Mesenchymal stem cell (in vitro differentiated cells and primary cell): Measurements from ENCODE around the gene RUNDC3A.

ENCODE experiments used
- DNase-seq: peaks from one replicate; pipeline ENCODE4 v3.0.0-alpha.2; 2013
- H2AFZ ChIP-seq: one replicate; pipeline ENCODE4 v1.6.1; 2013; ENCODE audit warnings: low read depth, mild to moderate bottlenecking, control low read depth, inconsistent platforms, low read length, moderate library complexity
- H2AK5ac ChIP-seq: 2 replicates; pipeline ENCODE4 v1.6.1; 2013; ENCODE audit warnings: low read length, moderate library complexity, mild to moderate bottlenecking, inconsistent platforms; ENCODE audit not compliant: severe bottlenecking
- H2BK120ac ChIP-seq: one replicate; pipeline ENCODE4 v1.6.1; 2013; ENCODE audit warnings: low read depth, mild to moderate bottlenecking, inconsistent platforms, low read length, moderate library complexity
- H2BK12ac ChIP-seq, 2 experiments: one replicate each; pipeline ENCODE4 v1.6.1; 2013; ENCODE audit warnings: inconsistent platforms in 2 of 2, low read length in 2 of 2, mild to moderate bottlenecking in 2 of 2, moderate library complexity in 2 of 2, control low read depth in 1 of 2
- H2BK15ac ChIP-seq: one replicate; pipeline ENCODE4 v1.6.1; 2013; ENCODE audit warnings: mild to moderate bottlenecking, low read depth, inconsistent platforms; ENCODE audit not compliant: poor library complexity, severe bottlenecking
- H2BK5ac ChIP-seq: 2 replicates; pipeline ENCODE4 v1.6.1; 2013; ENCODE audit warnings: low read depth, mild to moderate bottlenecking, low read length, control low read depth, inconsistent platforms; ENCODE audit not compliant: poor library complexity, severe bottlenecking
- H3K14ac ChIP-seq, 2 experiments: one replicate each; pipeline ENCODE4 v1.6.1; 2013; ENCODE audit warnings: inconsistent platforms in 2 of 2, low read length in 2 of 2, control low read depth in 1 of 2, mild to moderate bottlenecking in 1 of 2, moderate library complexity in 1 of 2
- H3K18ac ChIP-seq, 2 experiments: one replicate each; pipeline ENCODE4 v1.6.1; 2013; ENCODE audit warnings: inconsistent platforms in 2 of 2, low read length in 2 of 2, control low read depth in 1 of 2, low read depth in 1 of 2, mild to moderate bottlenecking in 1 of 2
- H3K23ac ChIP-seq, 2 experiments: one replicate each; pipeline ENCODE4 v1.6.1; 2013; ENCODE audit warnings: inconsistent platforms in 2 of 2, low read length in 2 of 2, mild to moderate bottlenecking in 2 of 2, moderate library complexity in 2 of 2, control low read depth in 1 of 2
- H3K27ac ChIP-seq: 2 replicates; pipeline ENCODE4 v1.5.1; 2013; ENCODE audit warnings: mild to moderate bottlenecking, moderate library complexity, low read length, control low read depth, inconsistent platforms; ENCODE audit not compliant: poor library complexity, severe bottlenecking
- H3K27me3 ChIP-seq, 2 experiments: 2 replicates each; pipeline versions ENCODE4 v1.6.1 to v1.7.0; 2013; ENCODE audit warnings: low read length in 2 of 2, mild to moderate bottlenecking in 2 of 2, moderate library complexity in 2 of 2, control low read depth in 1 of 2, inconsistent platforms in 1 of 2; ENCODE audit not compliant: control insufficient read depth in 1 of 2, insufficient read depth in 1 of 2
- H3K36me3 ChIP-seq, 2 experiments: 2 replicates each; pipeline versions ENCODE4 v1.6.1 to v1.7.0; 2013; ENCODE audit warnings: low read length in 2 of 2, control low read depth in 1 of 2, inconsistent platforms in 1 of 2, low read depth in 1 of 2, mild to moderate bottlenecking in 1 of 2; ENCODE audit not compliant: insufficient read depth in 2 of 2, control insufficient read depth in 1 of 2
- H3K4ac ChIP-seq, 2 experiments: one replicate each; pipeline ENCODE4 v1.6.1; 2013; ENCODE audit warnings: inconsistent platforms in 2 of 2, low read length in 2 of 2, mild to moderate bottlenecking in 2 of 2, moderate library complexity in 2 of 2, control low read depth in 1 of 2, low read depth in 1 of 2
- H3K4me1 ChIP-seq: 2 replicates; pipeline ENCODE4 v1.6.1; 2013; ENCODE audit warnings: low read depth, low read length, control low read depth; ENCODE audit not compliant: control insufficient read depth, insufficient read depth
- H3K4me2 ChIP-seq: 2 replicates; pipeline ENCODE4 v1.6.1; 2013; ENCODE audit warnings: low read length, mild to moderate bottlenecking, inconsistent platforms; ENCODE audit not compliant: poor library complexity, severe bottlenecking
- H3K4me3 ChIP-seq, 2 experiments: 2 replicates each; pipeline versions ENCODE4 v1.5.1 to v1.7.0; 2013; ENCODE audit warnings: low read length in 2 of 2, mild to moderate bottlenecking in 2 of 2, control low read depth in 1 of 2, low read depth in 1 of 2; ENCODE audit not compliant: insufficient read depth in 1 of 2
- H3K79me1 ChIP-seq: replicated peaks from 2 replicates; pipeline ENCODE4 v1.6.1; 2013; ENCODE audit warnings: mild to moderate bottlenecking, control low read depth, low read length, inconsistent platforms; ENCODE audit not compliant: poor library complexity, severe bottlenecking
- H3K9ac ChIP-seq: 2 replicates; pipeline ENCODE4 v1.7.0; 2013; ENCODE audit warnings: mild to moderate bottlenecking, low read length, moderate library complexity
- H3K9me3 ChIP-seq: 2 replicates; pipeline ENCODE4 v1.7.0; 2013; ENCODE audit warnings: mild to moderate bottlenecking, low read length; ENCODE audit not compliant: control insufficient read depth
- H4K8ac ChIP-seq: one replicate; pipeline ENCODE4 v1.6.1; 2013; ENCODE audit warnings: inconsistent platforms, mild to moderate bottlenecking, low read length, moderate library complexity
- H4K91ac ChIP-seq: one replicate; pipeline ENCODE4 v1.6.1; 2013; ENCODE audit warnings: mild to moderate bottlenecking, low read length, inconsistent platforms
- WGBS: methylation state at CpG from one replicate; pipeline ENCODE4 v1.1.7; 2013; ENCODE audit warnings: mixed read lengths; 5-methylcytosine and 5-hydroxymethylcytosine counted together

The RUNDC3A gene

DNA sequence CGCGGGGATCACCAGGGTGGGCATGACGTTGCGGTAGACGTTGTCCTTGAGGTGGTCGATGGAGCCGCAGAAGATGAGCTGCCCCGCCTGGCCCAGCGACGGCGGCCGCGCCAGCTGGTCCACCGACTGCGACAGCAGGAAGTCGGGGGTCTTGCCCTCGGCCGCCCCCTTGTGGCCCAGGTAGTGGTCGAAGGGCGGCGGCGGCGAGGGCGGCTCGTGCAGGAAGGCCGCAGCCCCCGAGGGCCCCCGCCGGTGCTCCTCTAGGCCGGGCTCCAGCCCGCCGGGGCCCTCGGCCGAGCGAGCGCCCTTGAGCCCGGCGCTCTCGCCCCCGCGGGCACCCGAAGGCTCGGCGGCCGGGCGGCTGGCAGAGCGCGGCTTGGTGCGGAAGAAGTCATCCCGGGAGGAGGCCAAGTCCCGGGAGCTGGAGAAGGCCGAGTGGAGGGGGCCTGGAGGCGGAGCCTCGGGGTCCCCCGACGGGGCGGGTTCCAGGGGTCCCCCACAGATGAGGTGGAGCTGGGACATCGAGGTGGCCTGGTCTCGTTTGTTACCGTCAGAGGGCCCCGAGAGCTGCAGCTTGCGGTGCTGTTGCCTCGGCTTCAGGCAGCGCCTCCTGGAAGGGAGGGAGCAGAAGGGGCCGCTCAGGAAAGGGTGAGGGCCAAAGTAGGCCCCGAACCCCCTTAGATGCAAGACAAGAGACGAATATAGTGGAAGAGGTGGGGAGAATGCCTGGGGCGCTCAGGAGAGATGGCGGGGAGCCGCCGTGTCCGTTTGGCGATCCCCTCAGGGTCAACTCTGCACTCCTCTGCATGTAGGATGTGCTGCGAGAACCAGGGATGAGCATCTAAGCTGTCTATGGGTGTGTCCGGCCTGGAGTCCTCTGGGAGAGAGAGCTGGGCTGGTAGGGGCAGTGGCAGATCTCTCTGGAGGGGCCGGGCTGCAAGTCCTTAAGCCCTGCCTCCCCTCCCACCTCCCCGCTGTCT lies 46.5 kb downstream of the RUNDC3A start:
- no peak overlapping the region for H4K8ac ChIP-seq
- H3K4me1 ChIP-seq: peaks cover 11% of the 10 kb centered on the region
- H2BK12ac ChIP-seq: peak overlapping the region in 1 of 2 experiments; percentile 19
- no peak overlapping the region for H3K14ac ChIP-seq
- no peak overlapping the region for H3K9ac ChIP-seq
- H2AFZ ChIP-seq: no peak overlapping the region
- H3K79me1 ChIP-seq: peaks cover 12% of the 10 kb centered on the region
- H3K36me3 ChIP-seq: peaks cover 32 to 76% of the 10 kb centered on the region in 2 experiments
- 42% methylated on average over 68 of the region's 77 CpGs for WGBS
- H3K4me3 ChIP-seq: no peak overlapping the region
- H3K27ac ChIP-seq: no peak overlapping the region
- DNase-seq: no peak
- peak overlapping the region; percentile 11 for H4K91ac ChIP-seq
- no peak overlapping the region for H3K18ac ChIP-seq
- H2AK5ac ChIP-seq: no peak overlapping the region
- H2BK120ac ChIP-seq: no peak overlapping the region
- no peak overlapping the region for H2BK15ac ChIP-seq
- no peak overlapping the region for H3K4me2 ChIP-seq
- H3K4ac ChIP-seq: no peak overlapping the region
- H3K23ac ChIP-seq: no peak overlapping the region
- H2BK5ac ChIP-seq: no peak overlapping the region
- H3K27me3 ChIP-seq: peaks cover 0 to 3% of the 10 kb centered on the region in 2 experiments
- no peaks in the 10 kb centered on the region for H3K9me3 ChIP-seq

DNA sequence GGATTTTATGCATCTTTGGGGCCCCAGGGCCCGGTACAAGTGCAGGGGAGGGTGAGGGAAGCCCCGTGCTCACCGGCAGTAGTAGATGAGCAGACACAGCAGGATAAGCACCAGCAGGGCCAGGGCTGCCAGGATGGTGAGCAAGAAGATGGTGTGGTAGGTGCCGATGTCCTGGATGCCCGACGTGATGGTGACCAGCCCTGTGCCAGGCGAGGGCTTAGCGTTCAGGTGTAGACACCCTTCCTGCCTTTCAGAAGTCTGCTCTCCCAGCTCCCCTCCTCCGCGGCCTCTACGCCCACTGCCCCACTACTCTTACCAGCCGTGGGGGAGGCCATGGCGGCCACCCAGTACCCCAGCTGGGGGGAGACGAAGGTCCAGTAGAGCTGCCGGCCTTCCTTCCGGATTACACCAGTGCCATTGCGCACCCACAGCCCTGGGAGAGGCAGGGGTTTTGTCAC lies 47.3 kb downstream of the RUNDC3A start:
- no peak overlapping the region for H3K14ac ChIP-seq
- no peak for DNase-seq
- H4K8ac ChIP-seq: no peak overlapping the region
- H2BK5ac ChIP-seq: no peak overlapping the region
- H3K27ac ChIP-seq: no peak overlapping the region
- H3K18ac ChIP-seq: no peak overlapping the region
- peaks cover 0 to 3% of the 10 kb centered on the region in 2 experiments for H3K27me3 ChIP-seq
- H3K4me2 ChIP-seq: no peak overlapping the region
- peaks cover 15% of the 10 kb centered on the region for H3K4me1 ChIP-seq
- H3K9me3 ChIP-seq: no peaks in the 10 kb centered on the region
- H3K4me3 ChIP-seq: no peak overlapping the region
- WGBS: 87% methylated on average over 17 of the region's 17 CpGs
- H2AK5ac ChIP-seq: no peak overlapping the region
- H2BK15ac ChIP-seq: no peak overlapping the region
- H3K4ac ChIP-seq: no peak overlapping the region
- H2BK120ac ChIP-seq: no peak overlapping the region
- peaks cover 26 to 70% of the 10 kb centered on the region in 2 experiments for H3K36me3 ChIP-seq
- H2AFZ ChIP-seq: no peak overlapping the region
- no peak overlapping the region for H3K9ac ChIP-seq
- no peak overlapping the region for H2BK12ac ChIP-seq
- peaks cover 16% of the 10 kb centered on the region for H3K79me1 ChIP-seq
- no peak overlapping the region for H4K91ac ChIP-seq
- no peak overlapping the region for H3K23ac ChIP-seq

GRCh38 chr17:44356241-44356640 lies 47.8 kb downstream of the RUNDC3A start:
- Histone ChIP-seq H2AK5ac (no peak overlapping the region), H3K27ac (no peak overlapping the region), H3K9me3 (no peaks in the 10 kb centered on the region), H3K27me3 (peaks cover 0 to 3% of the 10 kb centered on the region in 2 experiments), H3K9ac (no peak overlapping the region), H3K79me1 (peaks cover 22% of the 10 kb centered on the region), H3K36me3 (peaks cover 20 to 64% of the 10 kb centered on the region in 2 experiments), H3K23ac (no peak overlapping the region), H3K18ac (no peak overlapping the region), H3K4me3 (no peak overlapping the region), H2BK15ac (no peak overlapping the region), H4K8ac (no peak overlapping the region), H3K4ac (no peak overlapping the region), H2BK120ac (no peak overlapping the region), H3K14ac (no peak overlapping the region), H2BK12ac (no peak overlapping the region), H2BK5ac (no peak overlapping the region), H2AFZ (no peak overlapping the region), H3K4me2 (no peak overlapping the region), H3K4me1 (peaks cover 21% of the 10 kb centered on the region), H4K91ac (no peak overlapping the region)
- no peak for DNase-seq
- 95% methylated on average over 11 of the region's 11 CpGs for WGBS

GRCh38 chr17:44358066-44358465 lies 49.7 kb downstream of the RUNDC3A start:
- Histone ChIP-seq H3K4me2 (no peak overlapping the region), H3K4me3 (no peak overlapping the region), H3K27me3 (peaks cover 0 to 3% of the 10 kb centered on the region in 2 experiments), H4K8ac (no peak overlapping the region), H2AK5ac (no peak overlapping the region), H3K9me3 (no peaks in the 10 kb centered on the region), H3K23ac (no peak overlapping the region), H3K36me3 (peaks cover 2 to 46% of the 10 kb centered on the region in 2 experiments), H3K4ac (no peak overlapping the region), H4K91ac (no peak overlapping the region), H3K14ac (no peak overlapping the region), H3K27ac (no peak overlapping the region), H3K4me1 (peaks cover 36% of the 10 kb centered on the region), H2BK12ac (no peak overlapping the region), H2BK15ac (no peak overlapping the region), H2AFZ (no peak overlapping the region), H3K18ac (no peak overlapping the region), H2BK120ac (no peak overlapping the region), H2BK5ac (no peak overlapping the region), H3K9ac (no peak overlapping the region), H3K79me1 (peaks cover 35% of the 10 kb centered on the region)
- DNase-seq: no peak
- WGBS: 90% methylated on average over 9 of the region's 9 CpGs
